GM15510 (cell line): ENCODE data around the gene RBM15B.

ENCODE experiments used
- POLR2A ChIP-seq: IDR thresholded peaks from 3 replicates; pipeline ENCODE4 v1.6.1; 2011; ENCODE audit warnings: borderline replicate concordance; ENCODE audit not compliant: insufficient read length; ENCODE audit errors: extremely low read depth

RBM15B gene

GRCh38 chr3:51441282-51442030, 50.4 kb downstream of the RBM15B start:
- TF ChIP-seq POLR2A, result no peak

DNA sequence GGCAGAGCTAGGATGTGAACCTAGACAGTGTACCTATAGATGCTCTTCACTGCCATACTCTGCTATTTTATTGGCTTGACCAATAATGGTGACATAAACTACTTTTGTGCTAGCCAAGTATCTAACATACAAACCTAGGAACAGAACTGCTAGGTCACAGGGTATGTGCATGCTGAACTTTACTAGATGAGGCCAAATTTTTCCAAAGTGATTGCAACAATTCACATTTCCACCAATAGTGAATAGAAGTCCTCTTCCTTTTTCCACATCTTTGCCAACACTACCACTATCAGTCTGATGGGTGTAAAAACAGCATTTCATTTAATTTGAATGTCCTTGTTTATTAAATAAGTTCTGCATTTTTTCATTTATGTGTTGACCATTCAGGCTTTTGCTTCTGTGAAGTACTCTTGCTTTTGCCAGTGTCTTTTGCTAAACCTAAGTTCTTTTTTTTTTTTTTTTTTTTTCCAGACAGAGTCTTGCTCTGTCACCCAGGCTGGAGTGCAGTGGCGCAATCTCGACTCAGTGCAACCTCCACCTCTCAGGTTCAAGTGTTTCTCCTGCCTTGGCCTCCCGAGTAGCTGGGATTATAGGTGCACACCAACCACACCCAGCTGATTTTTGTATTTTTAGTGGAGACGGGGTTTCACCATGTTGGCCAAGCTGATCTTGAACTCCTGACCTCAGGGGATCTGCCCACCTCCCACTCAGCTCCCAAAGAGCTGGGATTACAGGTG, 54.6 kb downstream of the RBM15B start:
- TF ChIP-seq POLR2A, result no peak
